K562 (cell line): ENCODE measurements around the gene SYN1. TPM values are rescaled to one million over a fixed set of nuclear protein-coding genes. Genes with fewer than 3 reads are reported as not detected.

ENCODE experiments used
- CREBBP ChIP-seq: IDR thresholded peaks from one replicate; pipeline ENCODE4 v1.6.1; 2012; ENCODE audit warnings: low read depth, mild to moderate bottlenecking, control low read depth, inconsistent platforms, low read length
- CREM ChIP-seq: IDR thresholded peaks from 2 replicates; pipeline ENCODE4 v1.6.1; 2014; ENCODE audit warnings: antibody characterized with exemption, low read depth
- DNMT1 ChIP-seq: fragments of 450-650 bp; IDR thresholded peaks from 2 replicates; pipeline ENCODE4 v1.6.1; 2016; ENCODE audit warnings: antibody characterized with exemption, mild to moderate bottlenecking
- HDAC3 ChIP-seq: fragments of 450-650 bp; IDR thresholded peaks from 2 replicates; pipeline ENCODE4 v1.6.1; 2018; ENCODE audit warnings: borderline replicate concordance, mild to moderate bottlenecking, moderate library complexity; ENCODE audit not compliant: partially characterized antibody
- LEF1 ChIP-seq: fragments of 450-650 bp; IDR thresholded peaks from 2 replicates; pipeline ENCODE4 v1.6.1; 2016; ENCODE audit warnings: mild to moderate bottlenecking
- NCOR1 ChIP-seq: fragments of 450-650 bp; IDR thresholded peaks from 2 replicates; pipeline ENCODE4 v1.6.1; 2016; ENCODE audit warnings: mild to moderate bottlenecking, moderate library complexity
- NRF1 ChIP-seq, 2 experiments: fragments of 450-650 bp; IDR thresholded peaks in 1 of 2; conservative IDR thresholded peaks in 1 of 2; 2 replicates each; pipeline ENCODE4 v1.6.1; 2014; ENCODE audit warnings: mild to moderate bottlenecking in 2 of 2
- POLR3G ChIP-seq: IDR thresholded peaks from 2 replicates; pipeline ENCODE4 v1.6.1; 2011; ENCODE audit not compliant: insufficient read length, insufficient replicate concordance; ENCODE audit errors: extremely low read depth
- RBM14 ChIP-seq: fragments of 200-400 bp; formaldehyde crosslinking; IDR thresholded peaks from 2 replicates; pipeline ENCODE4 v1.6.1; 2018; ENCODE audit warnings: low read depth, mild to moderate bottlenecking, low read length, moderate library complexity, borderline replicate concordance; ENCODE audit not compliant: insufficient read depth
- ZFP1 ChIP-seq: fragments of 450-650 bp; formaldehyde crosslinking; IDR thresholded peaks from 2 replicates; pipeline ENCODE4 v1.4.0; 2020; ENCODE audit warnings: mild to moderate bottlenecking, mixed read lengths
- ZNF584 ChIP-seq: fragments of 200-800 bp; sonication (Bioruptor generic); IDR thresholded peaks from 2 replicates; pipeline ENCODE4 v1.6.1; 2016; ENCODE audit warnings: low read depth, mild to moderate bottlenecking, missing genetic modification characterization, missing compliant biosample characterization
- ZNF79 ChIP-seq: fragments of 250-450 bp; sonication (Bioruptor Pico); IDR thresholded peaks from 2 replicates; pipeline ENCODE4 v1.4.0; 2020; ENCODE audit warnings: low read depth, mild to moderate bottlenecking, moderate library complexity
- polyA plus RNA-seq, 8 experiments: library from polyadenylated mRNA; depleted of rRNA in 4 of 8; stranded (reverse) in 5 of 8; unstranded in 3 of 8; fragments of >200 nt; fragmentation: Nextera tagmentation in 2 of 8; fragmentation: Illumina TruSeq in 1 of 8; extraction: Ambion mirVana in 2 of 8; extraction: Trizol in 1 of 8; gene quantifications; 2 replicates each; pipeline versions ENCODE4 v1.2.1 to v1.2.3, GENCODE V29; 2011 to 2014; ENCODE audit warnings: inconsistent platforms in 1 of 8, missing spikeins in 1 of 8
- total RNA-seq, 7 experiments: library from RNA; depleted of rRNA in 6 of 7; stranded (reverse); fragments of >200 nt in 6 of 7; fragmentation: Illumina TruSeq in 2 of 7; extraction: Trizol in 2 of 7; gene quantifications; 2 replicates each; pipeline versions ENCODE4 v1.2.1 to v1.2.3, GENCODE V29; 2011 to 2021; ENCODE audit warnings: low replicate concordance in 1 of 7
- TF ChIP-seq, protein P1 (sequence below): fragments of 250-450 bp; sonication (Bioruptor Pico); IDR thresholded peaks from 2 replicates; pipeline ENCODE4 v1.5.0; 2021
- TF ChIP-seq, protein P2 (sequence below): fragments of 250-450 bp; sonication (Bioruptor Pico); IDR thresholded peaks from 2 replicates; pipeline ENCODE4 v1.9.0; 2021; ENCODE audit warnings: mild to moderate bottlenecking, inconsistent platforms

Gene SYN1
- total and polyA plus RNA-seq, 9 of the 15 experiments (the other 6 are each of a cell fraction or from before 2014, with no cell fraction given), result 0.01 to 0.28 (median 0.18) TPM; not detected in 2

DNA sequence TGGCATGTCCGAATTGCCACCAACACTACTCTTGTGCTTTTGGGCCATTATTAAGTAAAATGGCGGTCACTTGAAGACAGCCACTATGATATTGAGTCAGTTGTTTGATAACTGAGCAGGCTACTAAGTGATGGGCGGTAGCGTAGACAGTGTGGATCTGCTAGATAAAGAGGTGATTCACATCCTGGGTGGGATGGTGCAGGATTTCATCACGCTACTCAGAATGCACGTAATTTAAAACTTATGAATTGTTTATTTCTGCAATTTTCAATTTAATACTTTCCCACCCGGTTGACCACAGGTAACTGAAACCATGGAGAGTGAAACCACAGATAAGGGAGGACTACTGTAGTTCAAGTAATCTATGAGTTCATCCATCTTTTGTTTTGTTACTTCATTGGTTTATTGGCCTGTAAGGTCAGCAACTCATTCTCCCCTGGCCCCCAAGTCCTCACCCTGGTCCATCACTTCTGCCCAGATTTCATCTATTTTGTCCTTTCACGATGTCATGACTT lies 55.8 kb downstream of the SYN1 start (continued):
- TF ChIP-seq ZNF79 (CRISPR knock-in tag) (no peak), HDAC3 (peak; percentile 28), NCOR1 (peak; percentile 61), ZNF584 (CRISPR knock-in tag) (peak; percentile 71; the same call in 1 of the 2 replicates), POLR3G (no peak), CREM (peak; percentile 62), LEF1 (peak; percentile 22; the same call in 1 of the 2 replicates), DNMT1 (no peak), NRF1 (conservative IDR thresholded peaks at IDR 0.05 in 1 of 2, IDR thresholded peaks at IDR 0.05 in 1 of 2) (no peak), ZFP1 (no peak), CREBBP (no peak), RBM14 (no peak)
- TF ChIP-seq, protein P1, sequence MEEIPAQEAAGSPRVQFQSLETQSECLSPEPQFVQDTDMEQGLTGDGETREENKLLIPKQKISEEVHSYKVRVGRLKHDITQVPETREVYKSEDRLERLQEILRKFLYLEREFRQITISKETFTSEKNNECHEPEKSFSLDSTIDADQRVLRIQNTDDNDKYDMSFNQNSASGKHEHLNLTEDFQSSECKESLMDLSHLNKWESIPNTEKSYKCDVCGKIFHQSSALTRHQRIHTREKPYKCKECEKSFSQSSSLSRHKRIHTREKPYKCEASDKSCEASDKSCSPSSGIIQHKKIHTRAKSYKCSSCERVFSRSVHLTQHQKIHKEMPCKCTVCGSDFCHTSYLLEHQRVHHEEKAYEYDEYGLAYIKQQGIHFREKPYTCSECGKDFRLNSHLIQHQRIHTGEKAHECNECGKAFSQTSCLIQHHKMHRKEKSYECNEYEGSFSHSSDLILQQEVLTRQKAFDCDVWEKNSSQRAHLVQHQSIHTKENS (CRISPR knock-in tag), result no peak
- TF ChIP-seq, protein P2, sequence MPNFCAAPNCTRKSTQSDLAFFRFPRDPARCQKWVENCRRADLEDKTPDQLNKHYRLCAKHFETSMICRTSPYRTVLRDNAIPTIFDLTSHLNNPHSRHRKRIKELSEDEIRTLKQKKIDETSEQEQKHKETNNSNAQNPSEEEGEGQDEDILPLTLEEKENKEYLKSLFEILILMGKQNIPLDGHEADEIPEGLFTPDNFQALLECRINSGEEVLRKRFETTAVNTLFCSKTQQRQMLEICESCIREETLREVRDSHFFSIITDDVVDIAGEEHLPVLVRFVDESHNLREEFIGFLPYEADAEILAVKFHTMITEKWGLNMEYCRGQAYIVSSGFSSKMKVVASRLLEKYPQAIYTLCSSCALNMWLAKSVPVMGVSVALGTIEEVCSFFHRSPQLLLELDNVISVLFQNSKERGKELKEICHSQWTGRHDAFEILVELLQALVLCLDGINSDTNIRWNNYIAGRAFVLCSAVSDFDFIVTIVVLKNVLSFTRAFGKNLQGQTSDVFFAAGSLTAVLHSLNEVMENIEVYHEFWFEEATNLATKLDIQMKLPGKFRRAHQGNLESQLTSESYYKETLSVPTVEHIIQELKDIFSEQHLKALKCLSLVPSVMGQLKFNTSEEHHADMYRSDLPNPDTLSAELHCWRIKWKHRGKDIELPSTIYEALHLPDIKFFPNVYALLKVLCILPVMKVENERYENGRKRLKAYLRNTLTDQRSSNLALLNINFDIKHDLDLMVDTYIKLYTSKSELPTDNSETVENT (CRISPR knock-in tag), result no peak
